C4-2B (cell line): ENCODE data around the gene HOXA6.

Experiments used
- H3K27ac ChIP-seq: fragments of 450-650 bp; 2 replicates; pipeline ENCODE4 v1.5.1; 2017
- CTCF ChIP-seq: fragments of 450-650 bp; conservative IDR thresholded peaks from 2 replicates; pipeline ENCODE4 v1.5.1; 2017; ENCODE audit warnings: mild to moderate bottlenecking
- ZFX ChIP-seq: fragments of 450-650 bp; IDR thresholded peaks from 2 replicates; pipeline ENCODE4 v1.6.1; 2017

The HOXA6 gene

GRCh38 chr7:27169658-27170425 lies 22.3 kb upstream of the HOXA6 start:
- H3K27ac ChIP-seq: no peak overlapping the region
- TF ChIP-seq CTCF (no peak), ZFX (no peak)

GRCh38 chr7:27168265-27168947 lies 20.8 kb upstream of the HOXA6 start:
- TF ChIP-seq ZFX (no peak), CTCF (no peak)
- H3K27ac ChIP-seq: no peak overlapping the region

- no peak for TF ChIP-seq CTCF
- no peak for TF ChIP-seq ZFX
Measured at GRCh38 chr7:27167916-27168264, 20.3 kb upstream of the HOXA6 start.

GRCh38 chr7:27166531-27167505 lies 19.2 kb upstream of the HOXA6 start:
- TF ChIP-seq CTCF (no peak), ZFX (no peak)
- peak overlapping the region; percentile 51 for H3K27ac ChIP-seq

More at GRCh38 chr7:27167916-27168264, 20.3 kb upstream of the HOXA6 start:
- H3K27ac ChIP-seq: no peak overlapping the region

- TF ChIP-seq ZFX (no peak), CTCF (no peak)
- H3K27ac ChIP-seq: peak overlapping the region; percentile 51
Measured at GRCh38 chr7:27165996-27166530, 18.5 kb upstream of the HOXA6 start.

GRCh38 chr7:27165089-27165995 lies 17.8 kb upstream of the HOXA6 start, which contains the start of gene HOXA9:
TSS of gene HOXA9 (minus strand) at chr7:27165537. CDS start at chr7:27165457, 80 bp downstream.
- peak within 1 kb of the TSS; percentile 51 for H3K27ac ChIP-seq
- TF ChIP-seq CTCF (no peak), ZFX (no peak)
